SK-N-SH (cell line): Measurements from ENCODE around the gene SIM2. TPM values are rescaled to one million over a fixed set of nuclear protein-coding genes. Genes with fewer than 3 reads are reported as not detected.

Experiments
- CTCF ChIA-PET: fragments of 300-600, 350-600 bp; formaldehyde crosslinking; extraction: SDS; loops from one replicate; lab custom pipeline; 2021; lab: Yijun Ruan, JAX
- POLR2A ChIA-PET: fragments of 350-600 bp; sonication (Branson Sonifier 250); formaldehyde crosslinking; extraction: SDS; loops from one replicate; lab custom pipeline; 2020; ENCODE audit warnings: antibody characterized with exemption, inconsistent platforms; lab: Yijun Ruan, JAX
- DNase-seq: peaks from one replicate; pipeline ENCODE4 v3.0.0; 2012
- H2AFZ ChIP-seq: fragments of 200-600 bp; sonication (generic); 2 replicates; pipeline ENCODE4 v1.8.1; 2016; ENCODE audit warnings: antibody characterized with exemption, mild to moderate bottlenecking, low read depth
- H3F3A ChIP-seq: fragments of 200-600 bp; sonication (generic); replicated peaks from 2 replicates; pipeline ENCODE3; 2016; ENCODE audit warnings: antibody characterized with exemption, mild to moderate bottlenecking; ENCODE audit not compliant: insufficient read depth
- H3K27ac ChIP-seq, 2 experiments: fragments of 200-500 bp in 1 of 2; fragments of 200-600 bp in 1 of 2; sonication (Bioruptor generic) in 1 of 2; sonication (generic), shearing (Covaris generic) in 1 of 2; 2 replicates each; pipeline versions ENCODE4 v1.5.1 to v1.6.1; 2014 to 2016; ENCODE audit warnings: low read depth in 2 of 2, inconsistent platforms in 1 of 2, low read length in 1 of 2, mild to moderate bottlenecking in 1 of 2, mixed read lengths in 1 of 2
- H3K27me3 ChIP-seq: fragments of 200-600 bp; sonication (generic), shearing (Covaris generic); 2 replicates; pipeline ENCODE4 v1.6.1; 2016; ENCODE audit warnings: mixed run types; ENCODE audit not compliant: insufficient read depth
- H3K36me3 ChIP-seq, 2 experiments: fragments of 200-500 bp in 1 of 2; fragments of 200-600 bp in 1 of 2; sonication (Bioruptor generic) in 1 of 2; sonication (generic) in 1 of 2; replicated peaks in 1 of 2; 2 replicates each; pipeline versions ENCODE3 to v1.5.1; 2014 to 2016; ENCODE audit warnings: low read length in 1 of 2, mild to moderate bottlenecking in 1 of 2; ENCODE audit not compliant: insufficient read depth in 2 of 2, control insufficient read depth in 1 of 2
- H3K4me1 ChIP-seq, 2 experiments: fragments of 200-500 bp in 1 of 2; fragments of 200-600 bp in 1 of 2; sonication (Bioruptor generic) in 1 of 2; sonication (generic), shearing (Covaris generic) in 1 of 2; 2 replicates each; pipeline versions ENCODE4 v1.5.1 to v1.6.1; 2014 to 2016; ENCODE audit warnings: low read depth in 1 of 2, low read length in 1 of 2, mixed run types in 1 of 2; ENCODE audit not compliant: insufficient read depth in 2 of 2, control insufficient read depth in 1 of 2
- H3K4me2 ChIP-seq: fragments of 200-600 bp; sonication (generic), shearing (Covaris generic); 2 replicates; pipeline ENCODE4 v1.6.1; 2017; ENCODE audit warnings: mixed run types
- H3K4me3 ChIP-seq, 2 experiments: fragments of 200-500 bp in 1 of 2; fragments of 200-600 bp in 1 of 2; sonication (Bioruptor generic) in 1 of 2; sonication (generic), shearing (Covaris generic) in 1 of 2; 2 replicates each; pipeline versions ENCODE4 v1.5.1 to v1.8.1; 2014 to 2016; ENCODE audit warnings: low read depth in 2 of 2, inconsistent platforms in 1 of 2, low read length in 1 of 2, mild to moderate bottlenecking in 1 of 2, mixed read lengths in 1 of 2, moderate library complexity in 1 of 2
- H3K79me2 ChIP-seq: fragments of 200-600 bp; sonication (generic); 2 replicates; pipeline ENCODE4 v1.8.1; 2017; ENCODE audit warnings: mild to moderate bottlenecking; ENCODE audit not compliant: insufficient read depth
- H3K9ac ChIP-seq: fragments of 200-600 bp; sonication (generic); 2 replicates; pipeline ENCODE4 v1.6.1; 2017; ENCODE audit warnings: mixed run types
- H3K9me2 ChIP-seq: fragments of 200-600 bp; sonication (generic); 2 replicates; pipeline ENCODE4 v1.6.1; 2017; ENCODE audit warnings: mixed run types
- H3K9me3 ChIP-seq: fragments of 200-600 bp; sonication (generic); 2 replicates; pipeline ENCODE4 v1.6.1; 2017; ENCODE audit warnings: mixed run types, mild to moderate bottlenecking, moderate library complexity
- H4K20me1 ChIP-seq: fragments of 200-600 bp; sonication (generic); 2 replicates; pipeline ENCODE4 v1.6.1; 2017; ENCODE audit warnings: mild to moderate bottlenecking, mixed run types; ENCODE audit not compliant: insufficient read depth
- CHD2 ChIP-seq: fragments of 150-350 bp; IDR thresholded peaks from 2 replicates; pipeline ENCODE4 v1.6.1; 2018; ENCODE audit warnings: low read length; ENCODE audit not compliant: partially characterized antibody
- CTCF ChIP-seq: fragments of 200-600 bp; sonication (generic); IDR thresholded peaks from 2 replicates; pipeline ENCODE4 v1.6.1; 2017; ENCODE audit warnings: antibody characterized with exemption, mild to moderate bottlenecking, moderate library complexity
- ELF1 ChIP-seq: IDR thresholded peaks from 2 replicates; pipeline ENCODE4 v1.4.0; 2012
- EP300 ChIP-seq, 2 experiments: IDR thresholded peaks; 2 replicates each; pipeline versions ENCODE4 v1.4.0 to v1.6.1; 2012; ENCODE audit warnings: borderline replicate concordance in 1 of 2, low read depth in 1 of 2, low read length in 1 of 2
- FOXJ3 ChIP-seq: sonication (generic); formaldehyde crosslinking; IDR thresholded peaks from 2 replicates; pipeline ENCODE4 v1.5.1; 2020; ENCODE audit warnings: mild to moderate bottlenecking, missing genetic modification reagents
- FOXM1 ChIP-seq: IDR thresholded peaks from 2 replicates; pipeline ENCODE4 v1.4.0; 2012; ENCODE audit warnings: low read depth, mild to moderate bottlenecking
- MEF2A ChIP-seq: IDR thresholded peaks from 2 replicates; pipeline ENCODE4 v1.4.0; 2012; ENCODE audit warnings: low read depth, borderline replicate concordance
- MXI1 ChIP-seq: IDR thresholded peaks from 2 replicates; pipeline ENCODE4 v1.6.1; 2012; ENCODE audit warnings: mild to moderate bottlenecking, low read depth, low read length, improper control_type of control experiment
- NRF1 ChIP-seq: IDR thresholded peaks from 2 replicates; pipeline ENCODE4 v1.6.1; 2012; ENCODE audit warnings: low read depth, mild to moderate bottlenecking, low read length
- REST ChIP-seq: IDR thresholded peaks from 2 replicates; pipeline ENCODE4 v1.6.1; 2012; ENCODE audit warnings: mild to moderate bottlenecking, low read depth, low read length, moderate library complexity
- RFX5 ChIP-seq: IDR thresholded peaks from 2 replicates; pipeline ENCODE4 v1.6.1; 2012; ENCODE audit warnings: mild to moderate bottlenecking, improper control_type of control experiment, low read length
- TAF1 ChIP-seq: IDR thresholded peaks from 2 replicates; pipeline ENCODE4 v1.6.1; 2012; ENCODE audit warnings: low read depth, mild to moderate bottlenecking, low read length, moderate library complexity, borderline replicate concordance
- USF1 ChIP-seq: IDR thresholded peaks from 2 replicates; pipeline ENCODE4 v1.4.0; 2012; ENCODE audit warnings: low read depth, borderline replicate concordance
- YY1 ChIP-seq: IDR thresholded peaks from 2 replicates; pipeline ENCODE4 v1.4.0; 2012; ENCODE audit warnings: low read depth, mild to moderate bottlenecking
- WGBS: methylation state at CpG from one replicate; pipeline ENCODE4 v1.1.6; 2017; ENCODE audit warnings: low lambda C conversion rate; 5-methylcytosine and 5-hydroxymethylcytosine counted together
- polyA plus RNA-seq, 3 experiments: library from polyadenylated mRNA; depleted of rRNA; stranded (reverse); fragments of >200 nt; gene quantifications; 2 replicates each; pipeline ENCODE4 v1.2.3, GENCODE V29; 2012
- TF ChIP-seq, protein P1 (sequence below): IDR thresholded peaks from 2 replicates; pipeline ENCODE4 v1.4.0; 2012; ENCODE audit warnings: low read depth

The SIM2 gene
- polyA plus RNA-seq, 1 of the 3 experiments (the other 2 are of a cell fraction): not detected

- POLR2A ChIA-PET: no interaction called here
Observed at GRCh38 chr21:36686955-36687354, 12.0 kb upstream of the SIM2 start.

DNA sequence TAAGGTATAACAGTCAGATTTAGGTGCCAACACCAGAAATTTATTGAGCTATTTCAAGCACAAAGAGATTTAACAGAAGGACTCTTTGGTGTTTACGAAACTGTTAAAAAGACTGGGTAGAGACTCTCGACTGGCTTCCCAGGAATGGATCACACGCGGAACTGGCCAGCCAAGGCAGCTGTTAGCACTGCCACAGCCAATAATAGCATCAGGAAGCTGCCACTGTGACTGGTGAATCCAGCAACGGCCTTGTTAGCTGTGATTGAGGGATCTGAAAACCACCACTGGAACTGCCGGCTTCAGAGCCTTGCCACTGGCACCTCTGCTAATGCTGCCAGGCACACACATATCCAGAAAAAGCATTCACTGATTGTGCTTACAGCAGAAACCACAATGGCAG lies 10.6 kb upstream of the SIM2 start:
- TF ChIP-seq FOXJ3: no peak
- no peak for TF ChIP-seq CTCF
- no peak for TF ChIP-seq ELF1
- no peak for TF ChIP-seq MXI1
- no peak for TF ChIP-seq TAF1
- TF ChIP-seq, protein P1, sequence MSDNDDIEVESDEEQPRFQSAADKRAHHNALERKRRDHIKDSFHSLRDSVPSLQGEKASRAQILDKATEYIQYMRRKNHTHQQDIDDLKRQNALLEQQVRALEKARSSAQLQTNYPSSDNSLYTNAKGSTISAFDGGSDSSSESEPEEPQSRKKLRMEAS: no peak
- no peak for TF ChIP-seq MEF2A
- no peak for TF ChIP-seq RFX5
- no peak for TF ChIP-seq EP300 (IDR thresholded peaks at IDR 0.05; ENCODE audit: borderline replicate concordance in 1 of 2, low read depth in 1 of 2, low read length in 1 of 2)
- TF ChIP-seq USF1: no peak
- no peak for TF ChIP-seq YY1
- no peak for TF ChIP-seq CHD2
- no peak for TF ChIP-seq REST
- no peak for TF ChIP-seq FOXM1
- TF ChIP-seq NRF1: no peak
- H3K4me2 ChIP-seq: no peak overlapping the region
- DNase-seq: no peak
- H3F3A ChIP-seq: no peaks in the 10 kb centered on the region
- no peaks in the 10 kb centered on the region for H3K79me2 ChIP-seq
- 11% methylated on average over 6 of the region's 6 CpGs for WGBS
- 0 out of 2 replicates have a peak, but pooled peaks cover 4% of the 10 kb centered on the region for H4K20me1 ChIP-seq
- CTCF ChIA-PET: interaction anchor here (1.1 to 2.1 kb wide), 4 partner anchors 11 to 266 kb away, joined by 3 to 8 read pairs (median 4); no protein-coding TSS in a partner anchor
- no peaks in the 10 kb centered on the region for H3K36me3 ChIP-seq
- H2AFZ ChIP-seq: no peak overlapping the region
- POLR2A ChIA-PET: no interaction called here
- 0 out of 2 replicates have a peak, but pooled peaks cover 6% of the 10 kb centered on the region for H3K9me3 ChIP-seq
- H3K27ac ChIP-seq: no peak overlapping the region
- no peaks in the 10 kb centered on the region; a peak in 1 of 4 replicates for H3K4me1 ChIP-seq
- no peak overlapping the region for H3K9ac ChIP-seq
- H3K4me3 ChIP-seq: no peak overlapping the region
- H3K27me3 ChIP-seq: peaks cover 71% of the 10 kb centered on the region
- H3K9me2 ChIP-seq: no peaks in the 10 kb centered on the region

More at GRCh38 chr21:36686955-36687354, 12.0 kb upstream of the SIM2 start:
- Histone ChIP-seq H3F3A (no peaks in the 10 kb centered on the region), H3K9me3 (0 out of 2 replicates have a peak, but pooled peaks cover 6% of the 10 kb centered on the region), H3K4me3 (no peak overlapping the region), H3K9ac (no peak overlapping the region), H3K79me2 (no peaks in the 10 kb centered on the region), H3K9me2 (no peaks in the 10 kb centered on the region), H3K4me2 (no peak overlapping the region), H2AFZ (no peak overlapping the region), H3K27ac (no peak overlapping the region), H3K36me3 (no peaks in the 10 kb centered on the region), H3K27me3 (peaks cover 57% of the 10 kb centered on the region), H4K20me1 (no peaks in the 10 kb centered on the region), H3K4me1 (no peaks in the 10 kb centered on the region)
- no peak for DNase-seq
- TF ChIP-seq RFX5: no peak
- no peak for TF ChIP-seq EP300 (IDR thresholded peaks at IDR 0.05; ENCODE audit: borderline replicate concordance in 1 of 2, low read depth in 1 of 2, low read length in 1 of 2)
- TF ChIP-seq USF1: no peak
- no peak for TF ChIP-seq FOXJ3
- no peak for TF ChIP-seq MXI1
- CTCF ChIA-PET: interaction anchor here (1.0 to 1.7 kb wide), 3 partner anchors 15 to 265 kb away, joined by 3 to 5 read pairs (median 3); no protein-coding TSS in a partner anchor
- WGBS: 51% methylated on average over 6 of the region's 6 CpGs
